Right atrium auricular region (tissue), 2 donors: ENCODE data around the gene PMEPA1. TPM values are rescaled to one million over a fixed set of nuclear protein-coding genes. Genes with fewer than 3 reads are reported as not detected.

Experiments
- DNase-seq: peaks from one replicate; pipeline ENCODE4 v3.0.0-alpha.2; 2019; ENCODE audit warnings: low spot score
- H3K27ac ChIP-seq, 2 donors: fragments of 200-600 bp; sonication (generic); 1 replicate in 1 of 2; 2 replicates in 1 of 2; pipeline ENCODE4 v1.5.1; 2016 to 2019
- H3K27me3 ChIP-seq, 2 donors: fragments of 200-600 bp; sonication (generic); one replicate each; pipeline versions ENCODE4 v1.5.1 to v1.6.0; 2017 to 2019
- H3K36me3 ChIP-seq: fragments of 200-600 bp; sonication (generic); one replicate; pipeline ENCODE4 v1.5.1; 2016
- H3K4me1 ChIP-seq, 2 donors: fragments of 200-600 bp; sonication (generic); one replicate each; pipeline versions ENCODE4 v1.5.1 to v1.6.0; 2017 to 2019
- H3K4me3 ChIP-seq, 2 donors: fragments of 200-600 bp; sonication (generic); 1 replicate in 1 of 2; 2 replicates in 1 of 2; pipeline ENCODE4 v1.5.1; 2017 to 2019; ENCODE audit warnings: mild to moderate bottlenecking in 1 of 2, moderate library complexity in 1 of 2
- H3K9me3 ChIP-seq, 2 donors: fragments of 200-600 bp; sonication (generic); one replicate each; pipeline ENCODE4 v1.5.1; 2019
- total RNA-seq, 2 donors: library from RNA; depleted of rRNA; stranded (reverse); fragments of >200 nt; gene quantifications; one replicate each; pipeline ENCODE4 v1.1.0, GENCODE V29; 2016
- TF ChIP-seq, protein P1 (sequence below), 2 donors: fragments of 200-600 bp; sonication (generic); IDR thresholded peaks; one replicate each; pipeline ENCODE4 v1.5.1; 2019; ENCODE audit warnings: antibody characterized with exemption in 2 of 2

PMEPA1 gene
- total RNA-seq, 2 donors from 2014 or later, result 12.5 to 16.7 TPM

DNA sequence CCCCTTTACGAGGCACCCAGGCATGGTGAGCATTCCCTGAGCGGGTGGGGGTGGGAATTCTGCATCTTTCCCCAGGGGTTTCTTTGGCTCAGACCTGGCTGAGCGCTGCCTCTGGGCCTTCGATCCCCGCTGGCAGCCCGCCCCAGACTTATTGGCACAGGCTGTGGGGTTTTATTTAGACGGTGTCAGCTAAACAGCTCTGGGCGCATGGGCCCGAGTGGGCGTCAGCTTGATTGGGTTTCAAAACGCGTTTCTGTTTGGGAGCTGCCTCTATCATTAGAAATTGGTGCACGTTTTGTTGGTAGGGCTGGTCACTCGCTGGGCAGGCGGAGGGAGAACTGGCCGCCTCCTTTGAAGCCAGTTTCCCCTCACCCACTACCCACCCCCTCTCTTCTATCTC is 21.0 kb downstream of the PMEPA1 start:
- Histone ChIP-seq H3K27me3 (no peaks in the 10 kb centered on the region), H3K4me3 (no peak overlapping the region), H3K9me3 (no peaks in the 10 kb centered on the region), H3K36me3 (no peaks in the 10 kb centered on the region), H3K4me1 (peaks cover 0 to 95% of the 10 kb centered on the region in 2 donors), H3K27ac (peak overlapping the region; percentile 18 to 47)
- TF ChIP-seq, protein P1, sequence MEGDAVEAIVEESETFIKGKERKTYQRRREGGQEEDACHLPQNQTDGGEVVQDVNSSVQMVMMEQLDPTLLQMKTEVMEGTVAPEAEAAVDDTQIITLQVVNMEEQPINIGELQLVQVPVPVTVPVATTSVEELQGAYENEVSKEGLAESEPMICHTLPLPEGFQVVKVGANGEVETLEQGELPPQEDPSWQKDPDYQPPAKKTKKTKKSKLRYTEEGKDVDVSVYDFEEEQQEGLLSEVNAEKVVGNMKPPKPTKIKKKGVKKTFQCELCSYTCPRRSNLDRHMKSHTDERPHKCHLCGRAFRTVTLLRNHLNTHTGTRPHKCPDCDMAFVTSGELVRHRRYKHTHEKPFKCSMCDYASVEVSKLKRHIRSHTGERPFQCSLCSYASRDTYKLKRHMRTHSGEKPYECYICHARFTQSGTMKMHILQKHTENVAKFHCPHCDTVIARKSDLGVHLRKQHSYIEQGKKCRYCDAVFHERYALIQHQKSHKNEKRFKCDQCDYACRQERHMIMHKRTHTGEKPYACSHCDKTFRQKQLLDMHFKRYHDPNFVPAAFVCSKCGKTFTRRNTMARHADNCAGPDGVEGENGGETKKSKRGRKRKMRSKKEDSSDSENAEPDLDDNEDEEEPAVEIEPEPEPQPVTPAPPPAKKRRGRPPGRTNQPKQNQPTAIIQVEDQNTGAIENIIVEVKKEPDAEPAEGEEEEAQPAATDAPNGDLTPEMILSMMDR (IDR thresholded peaks at IDR 0.05), result no peak
- no peak for DNase-seq

DNA sequence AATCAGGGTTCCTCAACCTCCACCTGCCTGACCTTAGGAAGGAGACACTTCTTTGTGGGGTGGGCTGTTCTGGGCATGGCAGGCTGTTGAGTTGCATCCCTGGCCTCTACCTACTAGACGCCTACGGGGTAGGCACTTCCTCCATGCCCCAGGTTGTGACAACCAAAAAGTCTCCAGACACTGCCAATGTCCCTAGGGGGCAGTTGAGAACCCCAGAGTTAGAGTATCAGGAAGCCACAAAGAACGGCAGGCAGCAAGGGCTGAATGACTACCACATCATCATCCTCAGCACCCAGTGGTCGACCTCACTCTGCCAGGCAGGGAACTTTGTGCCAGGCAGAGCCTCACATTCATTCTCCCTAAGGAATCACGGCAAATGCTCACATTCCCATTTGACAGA is 21.5 kb downstream of the PMEPA1 start:
- Histone ChIP-seq H3K4me1 (peaks cover 0 to 100% of the 10 kb centered on the region in 2 donors), H3K36me3 (no peaks in the 10 kb centered on the region), H3K27ac (peak overlapping the region in 1 of 2 donors; percentile 47), H3K27me3 (no peaks in the 10 kb centered on the region), H3K4me3 (no peak overlapping the region), H3K9me3 (no peaks in the 10 kb centered on the region)
- no peak for DNase-seq
- TF ChIP-seq, protein P1 (IDR thresholded peaks at IDR 0.05), result no peak

DNA sequence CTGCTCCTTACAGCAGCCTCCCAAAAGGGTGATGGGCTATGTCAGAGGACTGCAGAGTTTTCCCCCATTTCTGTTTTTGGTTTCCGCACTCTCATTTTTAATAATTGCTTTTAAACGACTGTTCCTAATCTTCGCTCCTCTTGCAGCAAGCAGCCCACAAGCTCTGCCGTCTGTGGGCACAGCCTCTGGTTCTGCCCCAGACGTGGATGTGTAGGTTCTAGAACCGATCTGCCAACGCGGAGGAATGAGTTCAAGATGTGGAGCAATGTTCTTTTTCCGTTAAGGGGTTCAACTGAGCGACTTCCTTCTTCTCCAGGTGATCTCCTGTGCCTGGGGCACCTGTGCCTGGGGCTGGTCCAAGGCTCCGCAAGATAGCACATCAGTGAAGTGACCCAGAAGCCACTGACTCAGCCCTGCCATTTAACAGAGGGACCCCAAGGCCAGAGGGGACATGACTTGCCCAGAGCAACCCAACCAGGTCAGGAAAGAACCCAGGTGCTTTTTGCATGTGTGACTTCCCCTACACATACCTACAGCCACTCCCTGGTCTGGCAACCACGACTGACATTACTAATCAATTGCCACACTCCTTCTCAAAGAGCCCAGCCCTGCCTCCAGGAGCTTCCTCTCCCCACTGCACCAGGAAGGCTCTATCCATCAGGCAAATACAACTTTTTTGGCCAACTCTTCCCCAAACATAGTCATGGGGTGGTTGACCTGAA is 22.7 kb downstream of the PMEPA1 start:
- H3K27ac ChIP-seq, result no peak overlapping the region
- H3K4me1 ChIP-seq, result peaks cover 0 to 100% of the 10 kb centered on the region in 2 donors
- no peak for DNase-seq

DNA sequence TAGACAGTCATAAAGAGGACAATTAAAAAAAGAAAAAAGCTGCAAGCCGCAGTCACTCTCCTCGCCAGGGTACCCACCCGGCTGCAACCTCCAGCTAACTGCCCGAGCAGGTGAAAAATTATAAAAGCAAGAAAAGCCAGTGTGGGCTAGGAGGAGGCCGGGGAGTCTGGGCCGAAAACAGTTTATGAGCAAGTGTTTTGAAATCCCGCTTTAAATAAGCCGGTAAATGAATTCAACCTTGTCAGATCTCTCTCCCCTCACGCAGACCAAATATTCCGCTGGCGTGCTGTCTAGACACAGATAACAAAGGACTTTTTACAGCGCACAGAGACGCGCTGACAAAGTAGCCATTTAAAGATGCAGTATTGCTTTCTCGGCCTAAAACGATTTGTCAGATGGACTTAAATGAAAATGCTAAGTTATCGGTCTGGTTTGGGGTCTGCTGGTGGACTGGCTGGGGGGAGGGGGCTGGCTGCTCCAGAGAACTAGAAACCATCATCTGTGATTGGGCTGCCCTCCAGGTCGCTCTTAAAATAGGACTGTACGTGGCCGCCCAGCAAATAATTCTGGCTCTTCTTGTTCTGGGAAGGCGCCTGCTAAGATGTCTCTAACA is 24.6 kb downstream of the PMEPA1 start:
- H3K4me3 ChIP-seq, result peak overlapping the region in 1 of 2 donors; percentile 19
- H3K4me1 ChIP-seq, result peaks cover 0 to 100% of the 10 kb centered on the region in 2 donors
- DNase-seq, result no peak
- no peaks in the 10 kb centered on the region for H3K36me3 ChIP-seq
- H3K27ac ChIP-seq, result peak overlapping the region; percentile 44 to 68
- H3K9me3 ChIP-seq, result no peaks in the 10 kb centered on the region
- TF ChIP-seq, protein P1 (IDR thresholded peaks at IDR 0.05), result no peak
- no peaks in the 10 kb centered on the region for H3K27me3 ChIP-seq

More for the DNA sequence above, 22.7 kb downstream of the PMEPA1 start:
- TF ChIP-seq, protein P1 (IDR thresholded peaks at IDR 0.05), result no peak
- no peaks in the 10 kb centered on the region for H3K27me3 ChIP-seq
- H3K4me3 ChIP-seq, result no peak overlapping the region
- H3K36me3 ChIP-seq, result no peaks in the 10 kb centered on the region
- no peaks in the 10 kb centered on the region for H3K9me3 ChIP-seq

DNA sequence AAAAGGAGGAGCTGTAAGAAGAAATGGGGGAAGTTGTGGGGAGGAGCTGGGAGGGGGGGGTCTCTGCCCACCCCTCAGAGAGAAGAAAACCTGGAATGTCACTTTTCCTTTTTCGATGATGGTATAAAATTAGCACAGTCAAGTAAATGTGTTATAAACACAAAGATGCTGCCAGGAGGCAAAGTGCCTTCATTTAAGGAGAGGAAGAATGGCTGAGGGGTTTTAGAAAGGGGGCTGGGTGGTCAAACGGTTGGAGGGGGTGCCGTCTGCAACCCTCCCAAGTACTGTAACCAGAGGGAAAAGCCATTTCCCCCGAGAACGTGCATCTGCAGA is 25.0 kb downstream of the PMEPA1 start:
- Histone ChIP-seq H3K27ac (peak overlapping the region; percentile 44 to 68), H3K36me3 (no peaks in the 10 kb centered on the region), H3K27me3 (no peaks in the 10 kb centered on the region), H3K4me3 (peak overlapping the region in 1 of 2 donors; percentile 19), H3K9me3 (no peaks in the 10 kb centered on the region), H3K4me1 (peaks cover 0 to 100% of the 10 kb centered on the region in 2 donors)
- TF ChIP-seq, protein P1 (IDR thresholded peaks at IDR 0.05), result no peak
- no peak for DNase-seq
